ENCODE results near the gene BORCS5. TPM values are rescaled to one million over a fixed set of nuclear protein-coding genes. Genes with fewer than 3 reads are reported as not detected.

BORCS5 gene
- total RNA-seq, 1 experiment from 2014 or later: 7.8 TPM

GRCh38 chr12:12518464-12518845 is 161.6 kb downstream of the BORCS5 start:
- Histone ChIP-seq H3K9me3 (ENCODE audit: control insufficient read depth, insufficient read depth, low read depth, low read length) (no peaks in the 10 kb centered on the region), H3K27me3 (ENCODE audit: control insufficient read depth, insufficient read depth, low read length) (no peaks in the 10 kb centered on the region), H3K4me1 (ENCODE audit: control insufficient read depth, insufficient read depth, low read length) (no peaks in the 10 kb centered on the region), H3K27ac (ENCODE audit: low read length) (no peak overlapping the region), H3K36me3 (ENCODE audit: control insufficient read depth, insufficient read depth, low read length) (no peaks in the 10 kb centered on the region), H3K4me3 (ENCODE audit: low read depth in 2 of 2, low read length in 2 of 2) (no peak overlapping the region)
- CTCF ChIA-PET: no interaction called here
- intact Hi-C loops (cut with micrococcal nuclease; ENCODE audit: unreplicated experiment): no loop called here
- TF ChIP-seq TCF7L2 (IDR thresholded peaks at IDR 0.05; ENCODE audit: low read depth, low read length) (no peak), REST (IDR thresholded peaks at IDR 0.05; ENCODE audit: insufficient read depth in 1 of 2, low read depth in 2 of 2, low read length in 1 of 2) (no peak), SIN3A (IDR thresholded peaks at IDR 0.05; ENCODE audit: borderline replicate concordance, insufficient read depth, low read depth, low read length) (no peak), POLR2AphosphoS5 (IDR thresholded peaks at IDR 0.05; ENCODE audit: low read depth, low read length) (no peak), CTCF (IDR thresholded peaks at IDR 0.05) (no peak)
- no peak for DNase-seq (ENCODE audit: low read depth, low spot score)
- in situ Hi-C loops (cut with HindIII; ENCODE audit: low pct_unique_long_range_greater_than_20kb, low sequenced_read_pairs): no loop called here
- POLR2A ChIA-PET: no interaction called here
- no TSS peak for BruUV-seq (replicated peaks)
- no peak for ATAC-seq

GRCh38 chr12:12518919-12519318 is 162.0 kb downstream of the BORCS5 start:
- intact Hi-C loops (cut with micrococcal nuclease; ENCODE audit: unreplicated experiment): no loop called here

More at GRCh38 chr12:12518919-12519318, 162.0 kb downstream of the BORCS5 start:
- Histone ChIP-seq H3K9me3 (ENCODE audit: control insufficient read depth, insufficient read depth, low read depth, low read length) (no peaks in the 10 kb centered on the region), H3K27ac (ENCODE audit: low read length) (no peak overlapping the region), H3K4me3 (ENCODE audit: low read depth in 2 of 2, low read length in 2 of 2) (no peak overlapping the region), H3K27me3 (ENCODE audit: control insufficient read depth, insufficient read depth, low read length) (no peaks in the 10 kb centered on the region), H3K36me3 (ENCODE audit: control insufficient read depth, insufficient read depth, low read length) (no peaks in the 10 kb centered on the region), H3K4me1 (ENCODE audit: control insufficient read depth, insufficient read depth, low read length) (no peaks in the 10 kb centered on the region)
- no peak for DNase-seq (ENCODE audit: low read depth, low spot score)
- no TSS peak for BruUV-seq (replicated peaks)
- CTCF ChIA-PET: no interaction called here
- POLR2A ChIA-PET: no interaction called here
- in situ Hi-C loops (cut with HindIII; ENCODE audit: low pct_unique_long_range_greater_than_20kb, low sequenced_read_pairs): no loop called here
- TF ChIP-seq CTCF (IDR thresholded peaks at IDR 0.05) (no peak), REST (IDR thresholded peaks at IDR 0.05; ENCODE audit: insufficient read depth in 1 of 2, low read depth in 2 of 2, low read length in 1 of 2) (no peak), TCF7L2 (IDR thresholded peaks at IDR 0.05; ENCODE audit: low read depth, low read length) (no peak)
- no peak for ATAC-seq

Other genes starting within 250 kb of the BORCS5 start
- gene LRP6, start 90.0 kb upstream of the BORCS5 start, total RNA-seq (2021; ENCODE audit: unreplicated experiment): 22.0 TPM
- gene MANSC1, start 6.8 kb upstream of the BORCS5 start, total RNA-seq (2021; ENCODE audit: unreplicated experiment): 10.0 TPM
- 12.9 TPM for gene DUSP16, start 205.8 kb downstream of the BORCS5 start, total RNA-seq (2021; ENCODE audit: unreplicated experiment)

Measured in Panc1 (cell line).